ENCODE results near the gene MYOD1. TPM values are rescaled to one million over a fixed set of nuclear protein-coding genes. Genes with fewer than 3 reads are reported as not detected.

Gene MYOD1
- total RNA-seq, 2 donors from 2014 or later: not detected

GRCh38 chr11:17764446-17765218, 45.3 kb downstream of the MYOD1 start:
- Histone ChIP-seq H3K9me3 (no peaks in the 10 kb centered on the region), H3K27ac (no peak overlapping the region), H3K4me1 (no peaks in the 10 kb centered on the region), H3K27me3 (no peaks in the 10 kb centered on the region), H3K4me3 (no peak overlapping the region), H3K36me3 (replicated peaks in 1 of 2; ENCODE audit: insufficient read depth in 1 of 2, low read depth in 2 of 2) (no peaks in the 10 kb centered on the region)
- intact Hi-C loops (cut with DNase I): loop anchor here (10.0 kb wide), 1 partner anchor 210 kb away; no protein-coding TSS in a partner anchor
- ATAC-seq (no peak), DNase-seq (no peak)
- no peak for TF ChIP-seq POLR2A (IDR thresholded peaks at IDR 0.05)
- TF ChIP-seq, protein P1, sequence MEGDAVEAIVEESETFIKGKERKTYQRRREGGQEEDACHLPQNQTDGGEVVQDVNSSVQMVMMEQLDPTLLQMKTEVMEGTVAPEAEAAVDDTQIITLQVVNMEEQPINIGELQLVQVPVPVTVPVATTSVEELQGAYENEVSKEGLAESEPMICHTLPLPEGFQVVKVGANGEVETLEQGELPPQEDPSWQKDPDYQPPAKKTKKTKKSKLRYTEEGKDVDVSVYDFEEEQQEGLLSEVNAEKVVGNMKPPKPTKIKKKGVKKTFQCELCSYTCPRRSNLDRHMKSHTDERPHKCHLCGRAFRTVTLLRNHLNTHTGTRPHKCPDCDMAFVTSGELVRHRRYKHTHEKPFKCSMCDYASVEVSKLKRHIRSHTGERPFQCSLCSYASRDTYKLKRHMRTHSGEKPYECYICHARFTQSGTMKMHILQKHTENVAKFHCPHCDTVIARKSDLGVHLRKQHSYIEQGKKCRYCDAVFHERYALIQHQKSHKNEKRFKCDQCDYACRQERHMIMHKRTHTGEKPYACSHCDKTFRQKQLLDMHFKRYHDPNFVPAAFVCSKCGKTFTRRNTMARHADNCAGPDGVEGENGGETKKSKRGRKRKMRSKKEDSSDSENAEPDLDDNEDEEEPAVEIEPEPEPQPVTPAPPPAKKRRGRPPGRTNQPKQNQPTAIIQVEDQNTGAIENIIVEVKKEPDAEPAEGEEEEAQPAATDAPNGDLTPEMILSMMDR (IDR thresholded peaks at IDR 0.05): no peak
- WGBS, 2 donors: 69 to 86% methylated on average over 18 to 19 of the region's 19 CpGs

DNA sequence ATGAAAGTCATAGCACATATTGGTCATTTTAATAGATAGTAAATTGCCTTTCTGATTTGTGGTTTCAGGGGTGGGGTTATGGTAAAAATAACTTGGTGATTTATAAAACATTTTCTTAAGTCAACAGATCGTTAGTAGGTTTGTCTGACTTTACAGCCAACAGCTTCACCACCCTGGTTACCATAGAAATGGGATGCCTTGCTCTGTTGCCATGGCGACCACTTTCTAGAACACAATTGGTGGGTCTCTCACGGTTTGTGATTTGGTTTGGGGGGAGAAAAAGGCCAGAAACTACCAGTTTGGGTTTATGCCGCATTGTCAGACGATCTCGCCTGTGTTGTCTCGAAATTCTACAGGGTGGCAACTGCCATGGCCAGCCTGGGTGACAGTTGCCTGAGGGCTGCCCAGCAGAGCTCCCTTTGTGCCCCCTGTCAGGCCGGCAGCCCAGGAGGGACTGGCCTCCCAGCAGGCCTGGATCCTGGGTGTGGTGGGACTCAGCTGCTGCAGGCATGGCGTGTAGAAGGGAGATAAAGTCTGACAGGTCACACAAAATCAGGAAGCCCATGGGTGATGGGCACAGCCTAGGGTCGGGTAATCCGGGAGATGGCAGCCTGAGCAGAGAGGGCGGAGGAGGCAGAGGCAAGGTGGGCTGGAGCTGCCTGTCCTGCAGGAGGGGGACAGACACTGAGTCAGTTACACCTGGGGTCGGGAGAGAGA, 46.1 kb downstream of the MYOD1 start:
- intact Hi-C loops (cut with DNase I): loop anchor here (10.0 kb wide), 1 partner anchor 209 kb away; no protein-coding TSS in a partner anchor
- Histone ChIP-seq H3K4me3 (no peak overlapping the region), H3K4me1 (peaks cover 5% of the 10 kb centered on the region), H3K9me3 (no peaks in the 10 kb centered on the region), H3K27me3 (no peaks in the 10 kb centered on the region), H3K36me3 (replicated peaks in 1 of 2; ENCODE audit: insufficient read depth in 1 of 2, low read depth in 2 of 2) (no peaks in the 10 kb centered on the region), H3K27ac (no peak overlapping the region)
- TF ChIP-seq POLR2A (IDR thresholded peaks at IDR 0.05): no peak
- TF ChIP-seq, protein P1 (IDR thresholded peaks at IDR 0.05): no peak
- WGBS, 2 donors: 62 to 70% methylated on average over 11 to 13 of the region's 13 CpGs
- DNase-seq: no peak
- no peak for ATAC-seq

GRCh38 chr11:17766073-17766359, 46.6 kb downstream of the MYOD1 start:
- ATAC-seq (no peak), DNase-seq (no peak)
- WGBS, 2 donors: 87% methylated on average over 8 of the region's 8 CpGs; no CpG with 5 or more reads in 1 of the 2 donors
- intact Hi-C loops (cut with DNase I): loop anchor here (10.0 kb wide), 1 partner anchor 209 kb away; no protein-coding TSS in a partner anchor
- Histone ChIP-seq H3K27me3 (no peaks in the 10 kb centered on the region), H3K27ac (no peak overlapping the region), H3K9me3 (no peaks in the 10 kb centered on the region), H3K4me1 (peaks cover 5% of the 10 kb centered on the region), H3K36me3 (replicated peaks in 1 of 2; ENCODE audit: insufficient read depth in 1 of 2, low read depth in 2 of 2) (no peaks in the 10 kb centered on the region), H3K4me3 (no peak overlapping the region)
- TF ChIP-seq, protein P1 (IDR thresholded peaks at IDR 0.05): no peak
- no peak for TF ChIP-seq POLR2A (IDR thresholded peaks at IDR 0.05)

DNA sequence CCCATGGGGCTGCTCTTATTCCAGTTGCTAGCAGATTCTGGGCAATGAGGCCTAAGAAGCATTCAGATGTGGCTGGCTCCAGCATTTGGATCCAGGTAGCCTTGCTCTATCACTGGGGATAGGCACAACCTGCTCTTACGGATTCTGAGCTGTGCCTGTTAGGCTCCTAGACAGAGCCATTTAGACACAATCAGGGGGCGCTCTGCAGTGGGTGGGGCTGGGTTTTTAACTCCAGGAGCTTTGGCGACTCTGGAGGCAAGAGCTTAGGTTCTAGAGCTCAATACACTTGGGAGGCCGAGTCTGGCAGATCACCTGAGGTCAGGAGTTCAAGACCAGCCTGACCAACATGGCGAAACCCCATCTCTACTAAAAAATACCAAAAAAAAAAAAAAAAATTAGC, 47.2 kb downstream of the MYOD1 start:
- ATAC-seq (no peak), DNase-seq (no peak)
- H3K4me3 ChIP-seq: no peak overlapping the region
- 64 to 75% methylated on average over 5 of the region's 5 CpGs for WGBS, 2 donors
- TF ChIP-seq, protein P1 (IDR thresholded peaks at IDR 0.05): no peak
- no peak for TF ChIP-seq POLR2A (IDR thresholded peaks at IDR 0.05)
- H3K27ac ChIP-seq: no peak overlapping the region
- intact Hi-C loops (cut with DNase I): loop anchor here (10.0 kb wide), 1 partner anchor 208 kb away; no protein-coding TSS in a partner anchor
- H3K4me1 ChIP-seq: peaks cover 5% of the 10 kb centered on the region
- no peaks in the 10 kb centered on the region for H3K9me3 ChIP-seq
- H3K36me3 ChIP-seq (replicated peaks in 1 of 2; ENCODE audit: insufficient read depth in 1 of 2, low read depth in 2 of 2): no peaks in the 10 kb centered on the region
- no peaks in the 10 kb centered on the region for H3K27me3 ChIP-seq
